Stimulated activated CD8-positive, alpha-beta memory T cell treated with anti-CD3 and anti-CD28 coated beads, Interleukin-4, amount 100 ng/mL, for 24 hours (primary cell): ENCODE data around the gene VASP.

Experiments
- DNase-seq: peaks from one replicate; pipeline ENCODE4 v3.0.0-alpha.2; 2020; ENCODE audit warnings: low read depth

The VASP gene

DNA sequence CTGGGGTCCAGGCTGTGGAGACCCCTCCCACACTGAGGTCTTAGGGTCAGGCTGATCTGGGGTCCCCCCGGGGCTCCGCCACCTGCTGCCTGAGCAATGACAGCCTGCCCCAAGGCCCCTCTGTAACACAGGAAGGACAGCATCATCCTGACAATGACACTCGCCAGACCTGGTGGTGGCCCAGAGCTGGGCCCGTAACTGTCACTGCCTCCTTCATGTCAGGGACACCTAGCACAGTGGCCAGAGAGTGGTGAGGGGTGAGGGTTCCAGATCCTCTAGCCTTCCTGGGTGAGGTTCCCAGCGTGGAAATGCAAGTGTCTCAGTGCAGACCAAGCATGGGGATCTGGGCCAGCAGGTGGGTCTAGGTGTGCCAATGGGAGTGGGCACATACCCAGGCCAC, 49.6 kb downstream of the VASP start:
- no peak for DNase-seq

DNA sequence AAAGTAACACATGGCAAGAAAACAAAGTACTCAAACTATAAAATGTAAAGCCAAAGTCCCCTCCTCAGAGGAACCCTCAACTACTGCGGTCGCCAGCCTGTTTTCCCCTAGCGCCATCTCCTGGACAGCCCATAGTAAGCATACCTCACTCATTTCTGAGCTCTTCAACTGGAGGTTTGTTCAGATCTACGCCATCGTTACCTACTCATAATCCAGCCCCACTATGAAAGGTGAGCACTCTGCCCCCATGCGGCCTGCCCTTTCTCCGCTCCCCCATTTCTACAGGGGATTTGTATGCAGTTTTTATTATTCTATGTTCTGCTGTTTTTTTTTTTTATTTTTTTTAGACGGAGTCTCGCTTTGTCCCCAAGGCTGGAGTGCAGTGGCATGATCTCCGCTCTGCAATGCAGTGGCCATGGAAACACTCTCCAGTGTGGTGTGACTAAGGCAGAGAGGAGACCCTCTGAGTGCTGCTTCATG, 51.2 kb downstream of the VASP start:
- peak; percentile 31 for DNase-seq

- DNase-seq, result no peak
Measured at GRCh38 chr19:45560038-45560437, 52.8 kb downstream of the VASP start.

- no peak for DNase-seq
Measured at GRCh38 chr19:45560686-45561085, 53.4 kb downstream of the VASP start.

- no peak for DNase-seq
Measured at GRCh38 chr19:45564131-45564780, 57.0 kb downstream of the VASP start.

GRCh38 chr19:45567609-45568008, 60.3 kb downstream of the VASP start:
- DNase-seq, result no peak

DNA sequence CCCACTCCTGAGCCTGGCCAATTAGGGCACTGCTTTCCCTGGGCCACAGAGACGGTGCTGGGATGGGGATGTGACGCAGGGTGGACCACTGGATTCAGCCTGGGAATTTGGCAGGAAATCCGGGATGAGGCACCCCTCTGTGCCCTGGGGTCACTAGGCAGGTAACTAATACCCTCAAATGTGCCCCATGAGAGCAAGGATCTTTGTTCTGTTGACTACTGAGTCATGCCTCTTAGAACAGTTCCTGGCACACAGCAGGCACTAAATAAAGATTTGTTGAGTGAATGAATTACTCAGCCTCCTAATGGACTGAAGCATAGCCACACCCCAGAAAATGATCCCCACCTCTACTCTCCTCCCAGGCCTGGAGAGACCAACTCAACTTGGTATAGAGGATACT, 61.5 kb downstream of the VASP start:
- no peak for DNase-seq

- peak; percentile 44 for DNase-seq
Measured at GRCh38 chr19:45569619-45570421, 62.5 kb downstream of the VASP start.

DNA sequence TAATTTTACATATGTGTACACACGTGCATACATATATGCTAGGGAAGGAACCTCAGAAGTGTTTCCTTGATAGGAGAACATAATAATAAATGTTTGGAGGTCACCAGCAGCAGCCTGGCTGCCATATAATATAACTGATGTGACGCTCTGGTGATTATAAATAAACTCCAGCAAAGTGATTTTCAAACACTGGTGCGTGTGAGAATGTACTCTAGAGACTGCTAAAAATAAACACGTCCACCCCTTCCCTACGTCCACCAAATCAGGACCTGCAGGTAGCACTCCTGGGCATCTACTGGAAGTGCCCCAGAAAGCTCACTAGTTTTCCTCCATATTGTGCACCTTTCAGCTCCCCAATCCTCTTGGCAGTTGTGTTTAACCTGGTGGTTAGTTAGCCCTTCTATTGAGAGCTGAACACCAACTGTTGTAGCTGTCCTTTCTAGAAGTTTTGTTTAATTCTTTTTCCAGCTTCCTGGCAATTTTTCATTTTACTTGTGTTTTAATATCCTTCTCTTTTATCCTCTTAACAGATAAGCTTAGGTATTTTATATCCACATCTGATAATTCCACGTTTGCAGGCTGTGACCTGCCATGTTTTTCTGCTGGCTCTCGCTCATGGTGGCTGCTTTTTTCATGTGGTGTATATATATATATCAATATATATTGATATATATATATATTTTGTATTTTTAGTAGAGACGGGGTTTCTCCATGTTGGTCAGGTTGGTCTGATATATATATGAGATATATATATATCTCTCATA, 64.4 kb downstream of the VASP start:
- no peak for DNase-seq

DNA sequence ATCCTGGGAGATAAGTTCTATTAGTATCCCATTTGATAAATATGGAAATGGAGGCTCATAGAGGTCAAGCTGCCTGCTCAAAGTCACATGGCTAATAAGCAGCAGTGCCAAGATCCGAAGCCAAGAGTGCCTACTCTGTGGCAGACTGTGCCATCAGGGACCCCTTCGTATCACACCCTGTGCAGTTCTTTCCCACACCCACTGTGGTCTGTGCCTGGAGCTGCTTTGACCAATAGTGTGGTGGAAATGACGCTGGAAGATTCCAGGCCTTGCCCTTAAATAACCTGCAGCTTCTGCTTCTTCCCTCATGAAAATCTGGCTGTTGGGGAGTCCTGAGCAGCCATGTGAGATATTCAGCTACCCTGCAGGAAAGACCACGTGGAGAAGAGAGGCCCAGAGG, 67.2 kb downstream of the VASP start:
- DNase-seq, result no peak

DNA sequence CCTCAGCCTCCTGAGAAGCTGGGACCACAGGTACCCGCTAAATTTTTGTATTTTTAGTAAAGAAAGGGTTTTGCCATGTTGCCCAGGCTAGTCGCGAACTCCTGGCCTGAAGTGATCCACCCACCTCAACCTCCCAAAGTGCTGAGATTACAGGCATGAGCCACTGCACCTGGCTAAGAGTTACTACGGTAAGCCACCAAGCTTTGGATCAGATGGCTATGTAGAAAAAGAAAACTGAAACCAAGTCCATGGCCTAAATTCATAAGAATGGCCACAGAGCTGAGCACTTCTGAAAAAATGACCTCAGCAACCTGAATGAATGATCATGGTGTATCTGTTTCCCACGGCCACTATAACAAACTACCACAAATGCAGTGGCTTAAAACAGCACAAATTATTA, 67.9 kb downstream of the VASP start:
- no peak for DNase-seq
